GM12874 (cell line): Measurements from ENCODE around the gene MRPL27.

ENCODE experiments used
- CTCF ChIP-seq: IDR thresholded peaks from 2 replicates; pipeline ENCODE4 v1.5.1; 2011; ENCODE audit warnings: low read depth, mild to moderate bottlenecking, control low read depth, low read length, moderate library complexity; ENCODE audit not compliant: insufficient read depth

MRPL27 gene

GRCh38 chr17:50345432-50346312 is 27.3 kb downstream of the MRPL27 start, which contains the start of gene XYLT2:
Gene XYLT2 (plus strand): TSS chr17:50346126. CDS start chr17:50346141, 15 bp downstream.
- no peak for TF ChIP-seq CTCF

GRCh38 chr17:50344731-50345365 is 28.1 kb downstream of the MRPL27 start:
- TF ChIP-seq CTCF, result no peak

DNA sequence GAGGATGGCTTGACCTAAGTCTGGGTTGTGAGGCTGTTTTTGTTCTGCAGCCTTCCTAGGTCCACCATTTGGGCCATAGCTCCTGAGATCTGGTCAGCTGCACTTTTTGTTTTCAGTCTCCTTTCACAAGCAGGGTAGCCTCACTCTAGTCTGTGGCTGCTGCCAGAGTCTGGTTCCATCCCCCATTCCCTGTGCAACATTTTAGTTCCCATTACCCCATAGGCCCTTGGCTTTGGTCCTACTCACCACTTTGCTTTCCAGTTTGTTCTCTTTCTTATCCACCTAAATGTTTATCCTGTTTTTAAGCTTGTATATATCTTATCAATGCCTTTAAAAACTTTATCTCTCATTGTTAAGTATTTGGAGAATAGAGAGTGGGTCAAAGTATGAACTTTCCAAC is 33.6 kb downstream of the MRPL27 start:
- TF ChIP-seq CTCF, result no peak

DNA sequence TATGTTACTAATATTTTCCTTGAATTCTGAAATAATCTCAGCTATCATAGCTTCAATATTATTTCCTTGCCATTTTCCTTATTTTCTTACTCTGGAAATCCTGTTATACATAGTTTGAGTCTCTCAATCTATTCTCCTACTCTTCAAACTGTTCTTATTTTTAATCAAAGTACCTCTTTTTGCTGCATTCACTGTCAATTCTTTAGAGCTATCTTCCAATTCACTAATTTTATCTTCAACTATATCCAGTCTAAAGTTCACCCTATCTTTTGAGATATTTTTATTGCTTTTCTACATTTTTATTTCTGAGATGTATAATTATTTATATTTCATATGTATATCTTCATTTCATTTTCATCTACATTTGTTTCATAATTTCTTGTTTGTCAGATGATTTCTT is 34.3 kb downstream of the MRPL27 start:
- TF ChIP-seq CTCF, result no peak

DNA sequence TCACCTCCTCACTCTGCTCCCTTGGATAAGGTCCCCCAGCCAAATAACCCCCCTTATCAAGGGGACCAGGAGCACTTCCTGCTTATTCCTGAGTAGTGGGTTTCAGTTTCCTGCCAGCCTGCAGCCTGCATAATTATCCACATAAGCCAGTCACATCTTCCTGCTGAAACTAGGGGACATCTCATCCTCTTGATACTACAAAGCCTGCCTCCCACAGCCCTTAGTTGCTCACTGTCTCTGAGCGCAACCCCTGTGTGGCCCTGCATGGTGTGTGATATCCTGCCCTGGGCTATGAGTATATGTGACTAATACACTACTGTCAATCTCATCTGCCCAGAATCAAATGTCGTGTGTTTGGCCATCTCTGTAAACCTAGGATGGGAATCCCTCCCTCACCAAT is 35.0 kb downstream of the MRPL27 start:
- no peak for TF ChIP-seq CTCF

DNA sequence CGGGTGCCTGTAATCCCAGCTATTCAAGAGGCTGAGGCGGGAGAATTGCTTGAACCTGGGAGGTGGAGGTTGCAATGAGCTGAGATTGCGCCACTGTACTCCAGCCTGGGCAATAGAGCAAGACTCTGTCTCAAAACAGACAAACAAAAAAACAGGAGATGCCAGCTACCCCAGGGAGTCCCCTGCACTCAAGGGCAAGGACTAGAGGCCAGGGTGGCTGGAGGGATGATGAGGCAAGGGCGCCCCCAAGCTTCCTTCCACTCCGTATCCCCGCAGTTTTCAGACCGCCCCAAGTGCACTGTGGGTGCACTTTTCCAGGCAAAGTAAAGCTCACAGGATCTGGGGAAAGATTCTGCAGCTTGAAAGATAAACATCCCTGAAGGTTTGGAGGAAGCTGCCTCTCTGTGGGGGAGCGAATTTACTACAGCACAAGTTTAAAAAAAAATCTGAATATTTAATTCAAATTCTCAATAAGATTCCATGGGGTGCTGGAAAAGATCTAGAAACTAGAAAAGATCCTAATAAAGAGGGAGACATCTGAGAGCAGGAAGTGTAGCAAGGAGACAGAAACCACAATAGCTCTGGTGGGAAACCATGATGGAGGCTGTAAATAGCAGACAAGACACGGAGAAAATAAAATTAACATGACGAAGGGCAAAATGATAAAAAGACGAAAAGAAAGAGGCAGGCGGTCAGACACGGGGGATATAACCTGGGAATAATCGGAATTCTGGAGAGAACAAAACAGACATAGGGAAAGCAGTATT is 39.5 kb downstream of the MRPL27 start:
- TF ChIP-seq CTCF, result peak; percentile 30

DNA sequence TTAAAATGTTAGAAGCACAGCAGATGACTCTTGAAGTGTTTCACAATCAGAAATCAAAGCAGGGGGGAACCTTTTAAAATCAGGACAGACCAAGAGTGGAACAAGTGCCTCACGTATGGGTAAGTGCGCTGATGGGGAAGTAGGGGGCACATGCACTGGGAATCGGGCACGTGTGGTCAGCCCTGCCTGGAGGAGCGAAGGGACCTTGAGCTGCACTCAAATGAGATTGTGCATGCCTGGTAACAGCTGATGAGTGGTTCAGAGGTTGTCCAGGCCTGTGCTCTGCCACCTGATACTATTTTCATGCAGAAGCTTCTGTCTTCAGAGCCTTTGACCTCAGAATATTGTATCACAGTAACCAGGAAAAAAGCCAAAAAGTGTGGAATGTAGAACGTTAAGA is 40.8 kb downstream of the MRPL27 start:
- TF ChIP-seq CTCF, result no peak
